HepG2 (cell line): ENCODE results near the gene PHF3. TPM values are rescaled to one million over a fixed set of nuclear protein-coding genes. Genes with fewer than 3 reads are reported as not detected.

Experiments used
- HDAC6 ChIP-seq: fragments of 200-600 bp; sonication (generic); IDR thresholded peaks from 2 replicates; pipeline ENCODE4 v1.7.0; 2017; ENCODE audit warnings: mild to moderate bottlenecking, antibody characterized with exemption, low read length, low read depth
- KMT2B ChIP-seq: IDR thresholded peaks from 2 replicates; pipeline ENCODE4 v1.6.1; 2016; ENCODE audit warnings: missing genetic modification reagents, missing compliant biosample characterization
- MED13 ChIP-seq: sonication (generic); formaldehyde crosslinking; IDR thresholded peaks from 2 replicates; pipeline ENCODE4 v1.5.0; 2020; ENCODE audit warnings: missing genetic modification reagents
- RAD21 ChIP-seq: fragments of 450-650 bp; formaldehyde crosslinking; IDR thresholded peaks from 2 replicates; pipeline ENCODE4 v1.5.0; 2020; ENCODE audit warnings: mild to moderate bottlenecking
- RFXANK ChIP-seq: IDR thresholded peaks from 2 replicates; pipeline ENCODE4 v1.6.1; 2016
- TMF1 ChIP-seq: sonication (generic); formaldehyde crosslinking; IDR thresholded peaks from 2 replicates; pipeline ENCODE4 v1.8.1; 2022; ENCODE audit warnings: low read depth, missing genetic modification reagents
- TOPORS ChIP-seq: sonication (generic); formaldehyde crosslinking; IDR thresholded peaks from 2 replicates; pipeline ENCODE4 v1.8.0; 2023; ENCODE audit warnings: mild to moderate bottlenecking, missing genetic modification reagents
- ZBTB38 ChIP-seq: sonication (generic); formaldehyde crosslinking; IDR thresholded peaks from 2 replicates; pipeline ENCODE4 v1.5.1; 2020; ENCODE audit warnings: mild to moderate bottlenecking, missing genetic modification reagents
- polyA plus RNA-seq, 8 experiments: library from polyadenylated mRNA; depleted of rRNA in 3 of 8; stranded (reverse) in 7 of 8; unstranded in 1 of 8; fragments of >200 nt; fragmentation: Illumina TruSeq in 4 of 8; extraction: Trizol in 4 of 8; gene quantifications; 2 replicates each; pipeline versions ENCODE4 v1.2.1 to v1.2.3, GENCODE V29; 2011 to 2016; ENCODE audit warnings: low read depth in 4 of 8, missing spikeins in 1 of 8, mixed read lengths in 1 of 8; ENCODE audit not compliant: insufficient read depth in 1 of 8
- total RNA-seq, 5 experiments: library from RNA; depleted of rRNA; stranded (reverse); fragments of >200 nt; fragmentation: Illumina TruSeq; extraction: Trizol; gene quantifications; 2 replicates each; pipeline ENCODE4 v1.2.3, GENCODE V29; 2016; ENCODE audit warnings: low read depth in 1 of 5
- TF ChIP-seq, protein P1 (sequence below): sonication (generic); formaldehyde crosslinking; IDR thresholded peaks from 2 replicates; pipeline ENCODE4 v1.5.0; 2020; ENCODE audit warnings: mild to moderate bottlenecking, missing genetic modification reagents, borderline replicate concordance
- TF ChIP-seq, protein P2 (sequence below): sonication (generic); formaldehyde crosslinking; IDR thresholded peaks from 2 replicates; pipeline ENCODE4 v1.4.0; 2020; ENCODE audit warnings: missing genetic modification reagents
- TF ChIP-seq, protein P3 (sequence below): sonication (generic); formaldehyde crosslinking; IDR thresholded peaks from 2 replicates; pipeline ENCODE4 v1.5.1; 2020; ENCODE audit warnings: missing genetic modification reagents, mild to moderate bottlenecking, borderline replicate concordance
- TF ChIP-seq, protein P4 (sequence below): sonication (generic); formaldehyde crosslinking; IDR thresholded peaks from 2 replicates; pipeline ENCODE4 v1.8.0; 2022; ENCODE audit warnings: missing genetic modification reagents, low read depth, mild to moderate bottlenecking, borderline replicate concordance
- TF ChIP-seq, protein P5 (sequence below): IDR thresholded peaks from 2 replicates; pipeline ENCODE4 v1.6.1; 2016; ENCODE audit warnings: mild to moderate bottlenecking
- TF ChIP-seq, protein P6 (sequence below): IDR thresholded peaks from 2 replicates; pipeline ENCODE4 v1.6.1; 2016; ENCODE audit warnings: missing biosample characterization, missing genetic modification reagents, low read depth

The PHF3 gene
- total and polyA plus RNA-seq, 2 of the 13 experiments (the other 11 are each of a cell fraction or from before 2014, with no cell fraction given): 19.8 to 70.4 TPM

DNA sequence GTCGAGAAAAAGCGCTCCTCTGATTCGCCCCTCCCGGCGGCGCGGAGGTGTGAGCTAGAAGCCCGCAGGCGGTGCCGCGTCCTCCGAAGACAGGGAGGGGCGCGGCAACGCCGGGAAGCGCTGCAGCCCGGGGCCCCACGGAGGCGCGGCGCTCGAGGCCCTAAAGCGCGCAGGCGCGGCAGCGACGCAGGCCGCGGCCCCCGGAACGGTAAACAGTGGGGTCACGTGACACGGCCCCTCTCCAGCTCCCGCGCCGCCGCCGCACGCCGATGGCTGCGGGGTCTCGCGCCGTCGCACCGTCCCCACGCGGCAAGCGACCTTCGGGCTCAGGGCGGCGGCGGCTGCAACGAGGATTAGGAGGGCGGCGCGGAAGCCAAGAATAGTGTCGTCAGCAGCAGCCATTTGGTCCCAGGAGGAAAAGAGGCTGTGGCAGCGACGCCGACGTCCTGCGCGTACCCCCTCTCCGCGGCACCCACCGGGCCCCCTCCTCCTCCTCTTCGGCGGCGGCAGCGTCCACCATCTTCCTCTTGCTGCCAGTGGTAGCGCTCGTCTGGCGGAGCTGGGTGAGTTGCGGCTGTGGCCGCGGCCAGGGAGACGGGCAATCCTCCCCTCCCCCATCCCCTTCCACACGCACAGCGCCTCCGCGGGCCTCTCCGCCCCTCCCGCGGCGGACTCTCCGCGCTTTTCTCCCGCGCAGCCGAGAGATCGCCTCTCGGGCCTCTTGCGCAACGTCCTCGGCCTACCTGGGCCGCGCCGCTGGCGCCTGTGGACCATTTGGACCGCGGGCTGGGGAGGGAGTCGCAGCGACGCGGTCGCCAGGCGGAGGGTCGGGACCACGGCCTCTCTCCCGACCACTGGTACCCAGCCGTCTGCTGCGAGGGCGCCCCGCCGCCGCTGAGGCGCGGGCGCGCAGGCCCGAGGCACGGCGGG lies at the start of gene PHF3 (continued):
- TF ChIP-seq, protein P1, sequence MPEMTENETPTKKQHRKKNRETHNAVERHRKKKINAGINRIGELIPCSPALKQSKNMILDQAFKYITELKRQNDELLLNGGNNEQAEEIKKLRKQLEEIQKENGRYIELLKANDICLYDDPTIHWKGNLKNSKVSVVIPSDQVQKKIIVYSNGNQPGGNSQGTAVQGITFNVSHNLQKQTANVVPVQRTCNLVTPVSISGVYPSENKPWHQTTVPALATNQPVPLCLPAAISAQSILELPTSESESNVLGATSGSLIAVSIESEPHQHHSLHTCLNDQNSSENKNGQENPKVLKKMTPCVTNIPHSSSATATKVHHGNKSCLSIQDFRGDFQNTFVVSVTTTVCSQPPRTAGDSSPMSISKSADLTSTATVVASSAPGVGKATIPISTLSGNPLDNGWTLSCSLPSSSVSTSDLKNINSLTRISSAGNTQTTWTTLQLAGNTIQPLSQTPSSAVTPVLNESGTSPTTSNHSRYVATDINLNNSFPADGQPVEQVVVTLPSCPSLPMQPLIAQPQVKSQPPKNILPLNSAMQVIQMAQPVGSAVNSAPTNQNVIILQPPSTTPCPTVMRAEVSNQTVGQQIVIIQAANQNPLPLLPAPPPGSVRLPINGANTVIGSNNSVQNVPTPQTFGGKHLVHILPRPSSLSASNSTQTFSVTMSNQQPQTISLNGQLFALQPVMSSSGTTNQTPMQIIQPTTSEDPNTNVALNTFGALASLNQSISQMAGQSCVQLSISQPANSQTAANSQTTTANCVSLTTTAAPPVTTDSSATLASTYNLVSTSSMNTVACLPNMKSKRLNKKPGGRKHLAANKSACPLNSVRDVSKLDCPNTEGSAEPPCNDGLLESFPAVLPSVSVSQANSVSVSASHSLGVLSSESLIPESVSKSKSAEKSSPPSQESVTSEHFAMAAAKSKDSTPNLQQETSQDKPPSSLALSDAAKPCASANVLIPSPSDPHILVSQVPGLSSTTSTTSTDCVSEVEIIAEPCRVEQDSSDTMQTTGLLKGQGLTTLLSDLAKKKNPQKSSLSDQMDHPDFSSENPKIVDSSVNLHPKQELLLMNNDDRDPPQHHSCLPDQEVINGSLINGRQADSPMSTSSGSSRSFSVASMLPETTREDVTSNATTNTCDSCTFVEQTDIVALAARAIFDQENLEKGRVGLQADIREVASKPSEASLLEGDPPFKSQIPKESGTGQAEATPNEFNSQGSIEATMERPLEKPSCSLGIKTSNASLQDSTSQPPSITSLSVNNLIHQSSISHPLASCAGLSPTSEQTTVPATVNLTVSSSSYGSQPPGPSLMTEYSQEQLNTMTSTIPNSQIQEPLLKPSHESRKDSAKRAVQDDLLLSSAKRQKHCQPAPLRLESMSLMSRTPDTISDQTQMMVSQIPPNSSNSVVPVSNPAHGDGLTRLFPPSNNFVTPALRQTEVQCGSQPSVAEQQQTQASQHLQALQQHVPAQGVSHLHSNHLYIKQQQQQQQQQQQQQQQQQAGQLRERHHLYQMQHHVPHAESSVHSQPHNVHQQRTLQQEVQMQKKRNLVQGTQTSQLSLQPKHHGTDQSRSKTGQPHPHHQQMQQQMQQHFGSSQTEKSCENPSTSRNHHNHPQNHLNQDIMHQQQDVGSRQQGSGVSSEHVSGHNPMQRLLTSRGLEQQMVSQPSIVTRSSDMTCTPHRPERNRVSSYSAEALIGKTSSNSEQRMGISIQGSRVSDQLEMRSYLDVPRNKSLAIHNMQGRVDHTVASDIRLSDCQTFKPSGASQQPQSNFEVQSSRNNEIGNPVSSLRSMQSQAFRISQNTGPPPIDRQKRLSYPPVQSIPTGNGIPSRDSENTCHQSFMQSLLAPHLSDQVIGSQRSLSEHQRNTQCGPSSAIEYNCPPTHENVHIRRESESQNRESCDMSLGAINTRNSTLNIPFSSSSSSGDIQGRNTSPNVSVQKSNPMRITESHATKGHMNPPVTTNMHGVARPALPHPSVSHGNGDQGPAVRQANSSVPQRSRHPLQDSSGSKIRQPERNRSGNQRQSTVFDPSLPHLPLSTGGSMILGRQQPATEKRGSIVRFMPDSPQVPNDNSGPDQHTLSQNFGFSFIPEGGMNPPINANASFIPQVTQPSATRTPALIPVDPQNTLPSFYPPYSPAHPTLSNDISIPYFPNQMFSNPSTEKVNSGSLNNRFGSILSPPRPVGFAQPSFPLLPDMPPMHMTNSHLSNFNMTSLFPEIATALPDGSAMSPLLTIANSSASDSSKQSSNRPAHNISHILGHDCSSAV (CRISPR knock-in tag): peak; percentile 89; the same call in 1 of the 2 replicates
- TF ChIP-seq TOPORS (CRISPR knock-in tag) (peak; percentile 100), MED13 (CRISPR knock-in tag) (peak; percentile 94; the same call in 1 of the 2 replicates), TMF1 (CRISPR knock-in tag) (peak; percentile 99), RFXANK (CRISPR knock-in tag) (no peak), RAD21 (CRISPR knock-in tag) (peak; percentile 82), HDAC6 (no peak), KMT2B (CRISPR knock-in tag) (peak; percentile 90), ZBTB38 (peak; percentile 94)
- TF ChIP-seq, protein P2, sequence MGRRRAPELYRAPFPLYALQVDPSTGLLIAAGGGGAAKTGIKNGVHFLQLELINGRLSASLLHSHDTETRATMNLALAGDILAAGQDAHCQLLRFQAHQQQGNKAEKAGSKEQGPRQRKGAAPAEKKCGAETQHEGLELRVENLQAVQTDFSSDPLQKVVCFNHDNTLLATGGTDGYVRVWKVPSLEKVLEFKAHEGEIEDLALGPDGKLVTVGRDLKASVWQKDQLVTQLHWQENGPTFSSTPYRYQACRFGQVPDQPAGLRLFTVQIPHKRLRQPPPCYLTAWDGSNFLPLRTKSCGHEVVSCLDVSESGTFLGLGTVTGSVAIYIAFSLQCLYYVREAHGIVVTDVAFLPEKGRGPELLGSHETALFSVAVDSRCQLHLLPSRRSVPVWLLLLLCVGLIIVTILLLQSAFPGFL (CRISPR knock-in tag): peak; percentile 57; the same call in 1 of the 2 replicates
- TF ChIP-seq, protein P3, sequence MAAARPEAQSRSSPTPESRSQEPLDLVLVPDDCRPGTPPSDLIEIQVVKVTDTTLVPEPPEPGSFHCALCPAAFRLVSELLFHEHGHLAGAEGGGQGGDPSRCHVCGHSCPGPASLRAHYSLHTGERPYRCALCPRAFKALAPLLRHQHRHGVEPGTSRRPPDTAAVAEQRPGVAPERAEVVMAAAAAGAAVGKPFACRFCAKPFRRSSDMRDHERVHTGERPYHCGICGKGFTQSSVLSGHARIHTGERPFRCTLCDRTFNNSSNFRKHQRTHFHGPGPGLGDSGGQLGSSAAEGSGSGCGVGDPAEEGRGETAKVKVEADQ (CRISPR knock-in tag): peak; percentile 100
- TF ChIP-seq, protein P4, sequence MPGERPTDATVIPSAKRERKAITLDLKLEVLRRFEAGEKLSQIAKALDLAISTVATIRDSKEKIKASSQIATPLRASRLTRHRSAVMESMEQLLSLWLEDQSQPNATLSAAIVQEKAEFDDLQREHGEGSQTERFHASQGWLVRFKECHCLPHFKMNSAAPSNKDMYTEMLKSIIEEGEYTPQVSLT (CRISPR knock-in tag): peak; percentile 99; the same call in 1 of the 2 replicates
- TF ChIP-seq, protein P5, sequence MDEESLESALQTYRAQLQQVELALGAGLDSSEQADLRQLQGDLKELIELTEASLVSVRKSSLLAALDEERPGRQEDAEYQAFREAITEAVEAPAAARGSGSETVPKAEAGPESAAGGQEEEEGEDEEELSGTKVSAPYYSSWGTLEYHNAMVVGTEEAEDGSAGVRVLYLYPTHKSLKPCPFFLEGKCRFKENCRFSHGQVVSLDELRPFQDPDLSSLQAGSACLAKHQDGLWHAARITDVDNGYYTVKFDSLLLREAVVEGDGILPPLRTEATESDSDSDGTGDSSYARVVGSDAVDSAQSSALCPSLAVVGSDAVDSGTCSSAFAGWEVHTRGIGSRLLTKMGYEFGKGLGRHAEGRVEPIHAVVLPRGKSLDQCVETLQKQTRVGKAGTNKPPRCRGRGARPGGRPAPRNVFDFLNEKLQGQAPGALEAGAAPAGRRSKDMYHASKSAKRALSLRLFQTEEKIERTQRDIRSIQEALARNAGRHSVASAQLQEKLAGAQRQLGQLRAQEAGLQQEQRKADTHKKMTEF (CRISPR knock-in tag): peak; percentile 99
- TF ChIP-seq, protein P6, sequence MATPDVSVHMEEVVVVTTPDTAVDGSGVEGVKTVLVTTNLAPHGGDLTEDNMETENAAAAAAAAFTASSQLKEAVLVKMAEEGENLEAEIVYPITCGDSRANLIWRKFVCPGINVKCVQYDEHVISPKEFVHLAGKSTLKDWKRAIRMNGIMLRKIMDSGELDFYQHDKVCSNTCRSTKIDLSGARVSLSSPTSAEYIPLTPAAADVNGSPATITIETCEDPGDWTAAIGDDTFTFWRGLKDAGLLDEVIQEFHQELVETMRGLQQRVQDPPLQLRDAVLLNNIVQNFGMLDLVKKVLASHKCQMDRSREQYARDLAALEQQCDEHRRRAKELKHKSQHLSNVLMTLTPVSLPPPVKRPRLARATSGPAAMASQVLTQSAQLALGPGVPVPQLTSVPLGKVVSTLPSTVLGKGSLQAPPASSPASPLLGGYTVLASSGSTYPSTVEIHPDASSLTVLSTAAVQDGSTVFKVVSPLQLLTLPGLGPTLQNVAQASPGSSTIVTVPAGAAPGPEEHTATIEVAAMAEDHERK: peak; percentile 67; the same call in 1 of the 2 replicates
